Epithelial cell of proximal tubule (primary cell): Measurements from ENCODE around the gene NRG2. TPM values are rescaled to one million over a fixed set of nuclear protein-coding genes. Genes with fewer than 3 reads are reported as not detected.

Source experiments
- DNase-seq: peaks from one replicate; pipeline ENCODE4 v3.0.0-alpha.2; 2011; ENCODE audit warnings: low read depth
- H3K4me3 ChIP-seq: 2 replicates; pipeline ENCODE4 v1.5.1; 2011; ENCODE audit warnings: low read depth, mild to moderate bottlenecking, low read length
- CTCF ChIP-seq: conservative IDR thresholded peaks from 2 replicates; pipeline ENCODE4 v1.5.1; 2012; ENCODE audit warnings: low read depth, mild to moderate bottlenecking, low read length
- total RNA-seq: library from RNA; depleted of rRNA; stranded (reverse); fragments of >200 nt; gene quantifications from 2 replicates; pipeline ENCODE4 v1.2.3, GENCODE V29; 2015

NRG2 gene
- total RNA-seq, 1 donor from 2014 or later: 1.5 TPM

GRCh38 chr5:139893873-139894272 is 149.2 kb downstream of the NRG2 start:
- no peak for DNase-seq
- H3K4me3 ChIP-seq: no peak overlapping the region
- TF ChIP-seq CTCF: no peak

GRCh38 chr5:139889410-139889809 is 153.7 kb downstream of the NRG2 start:
- DNase-seq: no peak
- H3K4me3 ChIP-seq: no peak overlapping the region
- no peak for TF ChIP-seq CTCF

DNA sequence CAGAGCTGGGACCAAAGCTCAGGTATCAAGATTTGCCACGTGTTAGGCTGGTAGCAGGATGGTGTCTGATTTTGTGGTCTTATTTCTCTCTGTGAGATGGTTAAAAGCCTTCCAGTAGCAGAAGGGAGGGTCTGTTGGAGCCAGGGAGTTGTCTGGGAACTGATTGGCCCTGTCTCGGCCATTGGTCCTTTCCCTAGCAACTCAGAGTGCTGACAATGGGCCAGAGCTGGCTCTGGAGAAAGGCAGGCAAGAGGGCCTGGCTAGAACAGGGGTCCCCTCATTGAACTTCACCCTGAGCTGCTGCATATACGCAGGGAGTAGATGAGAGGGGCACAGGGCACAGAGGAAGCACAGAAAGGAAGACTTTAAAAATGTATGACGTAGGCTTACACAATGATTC is 154.7 kb downstream of the NRG2 start:
- no peak for DNase-seq
- no peak for TF ChIP-seq CTCF
- H3K4me3 ChIP-seq: no peak overlapping the region

GRCh38 chr5:139886213-139886612 is 156.9 kb downstream of the NRG2 start:
- no peak for TF ChIP-seq CTCF
- H3K4me3 ChIP-seq: no peak overlapping the region

GRCh38 chr5:139885857-139886208 is 157.3 kb downstream of the NRG2 start:
- TF ChIP-seq CTCF: no peak
- no peak for DNase-seq
- no peak overlapping the region for H3K4me3 ChIP-seq

More at GRCh38 chr5:139886213-139886612, 156.9 kb downstream of the NRG2 start:
- no peak for DNase-seq

- DNase-seq: no peak
- no peak for TF ChIP-seq CTCF
- no peak overlapping the region for H3K4me3 ChIP-seq
Observed at GRCh38 chr5:139885172-139885856, 157.8 kb downstream of the NRG2 start.

GRCh38 chr5:139884734-139885133 is 158.4 kb downstream of the NRG2 start:
- no peak for DNase-seq
- H3K4me3 ChIP-seq: no peak overlapping the region
- TF ChIP-seq CTCF: no peak
